Body of pancreas (tissue), 4 donors: ENCODE results near the gene CISD2. TPM values are rescaled to one million over a fixed set of nuclear protein-coding genes. Genes with fewer than 3 reads are reported as not detected.

ENCODE experiments used
- ATAC-seq: fragments of 150-250 bp; one replicate; pipeline ENCODE4 v1.9.1; 2016
- DNase-seq, 4 donors: peaks; one replicate each; pipeline ENCODE4 v3.0.0-alpha.2; 2019
- H3K27ac ChIP-seq, 4 donors: fragments of 200-600 bp; sonication (generic); 1 replicate in 3 of 4; 2 replicates in 1 of 4; pipeline versions ENCODE4 v1.5.1 to v1.6.1; 2016 to 2019; ENCODE audit warnings: mild to moderate bottlenecking in 1 of 4, mixed read lengths in 1 of 4, moderate library complexity in 1 of 4
- H3K27me3 ChIP-seq, 2 donors: fragments of 200-600 bp; sonication (generic); one replicate each; pipeline ENCODE4 v1.6.0; 2016; ENCODE audit warnings: mild to moderate bottlenecking in 1 of 2
- H3K36me3 ChIP-seq, 2 donors: fragments of 200-600 bp; sonication (generic); replicated peaks in 1 of 2; 2 replicates each; pipeline ENCODE4 v1.5.1; 2016; ENCODE audit warnings: low read depth in 2 of 2; ENCODE audit not compliant: insufficient read depth in 1 of 2
- H3K4me1 ChIP-seq: fragments of 200-600 bp; sonication (generic); one replicate; pipeline ENCODE4 v1.6.0; 2016
- H3K4me3 ChIP-seq, 2 donors: fragments of 200-600 bp; sonication (generic); 1 replicate in 1 of 2; 2 replicates in 1 of 2; pipeline ENCODE4 v1.5.1; 2016 to 2019
- H3K9me3 ChIP-seq, 3 donors: fragments of 200-600 bp; sonication (generic); 1 replicate in 2 of 3; 2 replicates in 1 of 3; pipeline ENCODE4 v1.5.1; 2016
- CTCF ChIP-seq, 7 experiments: fragments of 450-650 bp in 4 of 7; fragments of 200-600 bp in 3 of 7; sonication (generic) in 3 of 7; IDR thresholded peaks; one replicate each; pipeline ENCODE4 v1.5.1; 2016 to 2019; ENCODE audit warnings: antibody characterized with exemption in 7 of 7
- POLR2A ChIP-seq, 3 donors: fragments of 450-650 bp; IDR thresholded peaks; one replicate each; pipeline ENCODE4 v1.6.1; 2016; ENCODE audit warnings: antibody characterized with exemption in 3 of 3, mild to moderate bottlenecking in 2 of 3
- WGBS, 2 donors: methylation state at CpG; one replicate each; pipeline ENCODE4 v1.1.5; 2017; 5-methylcytosine and 5-hydroxymethylcytosine counted together
- intact Hi-C: fragments of 100-400 bp; cut with DNase I; formaldehyde crosslinking; loops from one replicate; pipeline ENCODE4 v1.15.1; 2023
- total RNA-seq, 2 donors: library from RNA; depleted of rRNA; stranded (reverse); fragments of >200 nt; gene quantifications; one replicate each; pipeline ENCODE4 v1.1.0, GENCODE V29; 2016

Gene CISD2
- total RNA-seq, 2 donors from 2014 or later, result 4.0 to 23.6 TPM

- DNase-seq, result no peak
- no peak for ATAC-seq
- no peak overlapping the region for H3K4me3 ChIP-seq
- intact Hi-C loops, result no loop called here
- no peaks in the 10 kb centered on the region for H3K36me3 ChIP-seq
- TF ChIP-seq CTCF (IDR thresholded peaks at IDR 0.05) (no peak), POLR2A (IDR thresholded peaks at IDR 0.05) (no peak)
- no peak overlapping the region for H3K27ac ChIP-seq
- H3K27me3 ChIP-seq, result no peaks in the 10 kb centered on the region
- no peaks in the 10 kb centered on the region for H3K9me3 ChIP-seq
- WGBS, 2 donors, result 97% methylated on average over 1 of the region's 1 CpG
- H3K4me1 ChIP-seq, result peaks cover 8% of the 10 kb centered on the region
Observed at GRCh38 chr4:102836596-102836995, 32.2 kb upstream of the CISD2 start.

GRCh38 chr4:102842367-102842766, 26.4 kb upstream of the CISD2 start:
- Histone ChIP-seq H3K9me3 (no peaks in the 10 kb centered on the region), H3K4me3 (no peak overlapping the region), H3K36me3 (no peaks in the 10 kb centered on the region), H3K27me3 (no peaks in the 10 kb centered on the region), H3K4me1 (no peaks in the 10 kb centered on the region), H3K27ac (no peak overlapping the region)
- no peak for ATAC-seq
- intact Hi-C loops, result no loop called here
- TF ChIP-seq POLR2A (IDR thresholded peaks at IDR 0.05) (no peak), CTCF (IDR thresholded peaks at IDR 0.05) (no peak)
- 85 to 88% methylated on average over 3 of the region's 3 CpGs for WGBS, 2 donors
- DNase-seq, result no peak

GRCh38 chr4:102843273-102843672, 25.5 kb upstream of the CISD2 start:
- Histone ChIP-seq H3K4me3 (no peak overlapping the region), H3K36me3 (no peaks in the 10 kb centered on the region), H3K9me3 (no peaks in the 10 kb centered on the region), H3K4me1 (no peaks in the 10 kb centered on the region), H3K27ac (no peak overlapping the region), H3K27me3 (no peaks in the 10 kb centered on the region)
- DNase-seq, result no peak
- intact Hi-C loops, result no loop called here
- no peak for ATAC-seq
- no peak for TF ChIP-seq POLR2A (IDR thresholded peaks at IDR 0.05)
- no peak for TF ChIP-seq CTCF (IDR thresholded peaks at IDR 0.05)

- WGBS, 2 donors, result 95 to 100% methylated on average over 1 of the region's 1 CpG
- ATAC-seq, result no peak
- H3K27ac ChIP-seq, result no peak overlapping the region
Observed at GRCh38 chr4:102843938-102844337, 24.9 kb upstream of the CISD2 start.

More at GRCh38 chr4:102843938-102844337, 24.9 kb upstream of the CISD2 start:
- no peak for DNase-seq
- intact Hi-C loops, result no loop called here
- no peaks in the 10 kb centered on the region for H3K9me3 ChIP-seq
- H3K36me3 ChIP-seq, result no peaks in the 10 kb centered on the region
- TF ChIP-seq CTCF (IDR thresholded peaks at IDR 0.05) (no peak), POLR2A (IDR thresholded peaks at IDR 0.05) (no peak)
- H3K4me3 ChIP-seq, result no peak overlapping the region
- H3K27me3 ChIP-seq, result no peaks in the 10 kb centered on the region
- H3K4me1 ChIP-seq, result no peaks in the 10 kb centered on the region
